MCF 10A (cell line): ENCODE measurements around the gene RGS3. TPM values are rescaled to one million over a fixed set of nuclear protein-coding genes. Genes with fewer than 3 reads are reported as not detected.

Source experiments
- BruUV-seq: library from RNA; stranded (reverse); fragments of 400-500 nt; replicated peaks from 2 replicates; lab custom pipeline; 2021; lab: Mats Ljungman, UMichigan
- CTCF ChIA-PET: fragments of 300-600 bp; sonication (Branson Sonifier 250); formaldehyde crosslinking; extraction: SDS; loops from one replicate; lab custom pipeline; 2021; ENCODE audit warnings: antibody characterized with exemption, inconsistent platforms; lab: Yijun Ruan, JAX
- POLR2A ChIA-PET: fragments of 300-600, 350-650 bp; sonication (Branson Sonifier 250); formaldehyde crosslinking; extraction: SDS; loops from one replicate; lab custom pipeline; 2020; ENCODE audit warnings: antibody characterized with exemption, inconsistent platforms; lab: Yijun Ruan, JAX
- DNase-seq: peaks from one replicate; pipeline ENCODE4 v3.0.0-alpha.2; 2018; ENCODE audit not compliant: unreplicated experiment
- H3K27ac Mint-ChIP-seq: one replicate; pipeline ENCODE4 v1.8.0; 2022; ENCODE audit warnings: mild to moderate bottlenecking, low read depth, mixed read lengths; ENCODE audit not compliant: unreplicated experiment
- H3K27me3 Mint-ChIP-seq: one replicate; pipeline ENCODE4 v1.8.0; 2022; ENCODE audit warnings: mixed read lengths; ENCODE audit not compliant: insufficient read depth, unreplicated experiment
- H3K36me3 Mint-ChIP-seq: one replicate; pipeline ENCODE4 v1.8.0; 2022; ENCODE audit warnings: mild to moderate bottlenecking, moderate library complexity, mixed read lengths; ENCODE audit not compliant: insufficient read depth, unreplicated experiment
- H3K4me1 Mint-ChIP-seq: one replicate; pipeline ENCODE4 v1.8.0; 2022; ENCODE audit warnings: mixed read lengths; ENCODE audit not compliant: insufficient read depth, unreplicated experiment
- H3K4me3 Mint-ChIP-seq: one replicate; pipeline ENCODE4 v1.8.0; 2022; ENCODE audit warnings: mild to moderate bottlenecking, moderate library complexity, mixed read lengths; ENCODE audit not compliant: unreplicated experiment
- H3K9me3 Mint-ChIP-seq: one replicate; pipeline ENCODE4 v1.8.0; 2022; ENCODE audit warnings: mixed read lengths; ENCODE audit not compliant: unreplicated experiment
- CTCF ChIP-seq: fragments of 200-600 bp; IDR thresholded peaks from one replicate; pipeline ENCODE4 v1.8.0; 2022; ENCODE audit warnings: antibody characterized with exemption, mild to moderate bottlenecking; ENCODE audit not compliant: unreplicated experiment
- intact Hi-C: fragments of 100-400 bp; cut with micrococcal nuclease; formaldehyde crosslinking; loops from 2 replicates; pipeline ENCODE4 v1.14.1; 2022
- total RNA-seq: library from RNA; stranded (reverse); gene quantifications from 2 replicates; pipeline ENCODE4 v1.2.3, GENCODE V29; 2022

The RGS3 gene
- total RNA-seq, 1 experiment from 2014 or later: 32.1 TPM

- TF ChIP-seq CTCF: no peak
- no peaks in the 10 kb centered on the region for H3K36me3 Mint-ChIP-seq
- no peaks in the 10 kb centered on the region for H3K27me3 Mint-ChIP-seq
- H3K4me3 Mint-ChIP-seq: no peak overlapping the region
- ChIA-PET POLR2A (no interaction called here), CTCF (interaction anchor here (0.8 kb wide), 1 partner anchor 17 kb away, joined by 3 read pairs; no protein-coding TSS in a partner anchor)
- H3K27ac Mint-ChIP-seq: no peak overlapping the region
- no peaks in the 10 kb centered on the region for H3K9me3 Mint-ChIP-seq
- peaks cover 4% of the 10 kb centered on the region for H3K4me1 Mint-ChIP-seq
- intact Hi-C loops: no loop called here
- BruUV-seq: no TSS peak
- no peak for DNase-seq
Observed at GRCh38 chr9:113614843-113615648, 151.5 kb downstream of the RGS3 start.

GRCh38 chr9:113616116-113616515 is 152.6 kb downstream of the RGS3 start:
- Mint-ChIP-seq H3K4me3 (no peak overlapping the region), H3K27me3 (no peaks in the 10 kb centered on the region), H3K9me3 (no peaks in the 10 kb centered on the region), H3K36me3 (no peaks in the 10 kb centered on the region), H3K27ac (no peak overlapping the region), H3K4me1 (peaks cover 4% of the 10 kb centered on the region)
- no peak for DNase-seq
- CTCF ChIA-PET: interaction anchor here (0.8 to 1.1 kb wide), 2 partner anchors 9 to 39 kb away, joined by 3 read pairs; no protein-coding TSS in a partner anchor
- POLR2A ChIA-PET: interaction anchor here (0.8 kb wide), 1 partner anchor 9 kb away, joined by 3 read pairs; no protein-coding TSS in a partner anchor
- intact Hi-C loops: no loop called here
- BruUV-seq: no TSS peak
- no peak for TF ChIP-seq CTCF

DNA sequence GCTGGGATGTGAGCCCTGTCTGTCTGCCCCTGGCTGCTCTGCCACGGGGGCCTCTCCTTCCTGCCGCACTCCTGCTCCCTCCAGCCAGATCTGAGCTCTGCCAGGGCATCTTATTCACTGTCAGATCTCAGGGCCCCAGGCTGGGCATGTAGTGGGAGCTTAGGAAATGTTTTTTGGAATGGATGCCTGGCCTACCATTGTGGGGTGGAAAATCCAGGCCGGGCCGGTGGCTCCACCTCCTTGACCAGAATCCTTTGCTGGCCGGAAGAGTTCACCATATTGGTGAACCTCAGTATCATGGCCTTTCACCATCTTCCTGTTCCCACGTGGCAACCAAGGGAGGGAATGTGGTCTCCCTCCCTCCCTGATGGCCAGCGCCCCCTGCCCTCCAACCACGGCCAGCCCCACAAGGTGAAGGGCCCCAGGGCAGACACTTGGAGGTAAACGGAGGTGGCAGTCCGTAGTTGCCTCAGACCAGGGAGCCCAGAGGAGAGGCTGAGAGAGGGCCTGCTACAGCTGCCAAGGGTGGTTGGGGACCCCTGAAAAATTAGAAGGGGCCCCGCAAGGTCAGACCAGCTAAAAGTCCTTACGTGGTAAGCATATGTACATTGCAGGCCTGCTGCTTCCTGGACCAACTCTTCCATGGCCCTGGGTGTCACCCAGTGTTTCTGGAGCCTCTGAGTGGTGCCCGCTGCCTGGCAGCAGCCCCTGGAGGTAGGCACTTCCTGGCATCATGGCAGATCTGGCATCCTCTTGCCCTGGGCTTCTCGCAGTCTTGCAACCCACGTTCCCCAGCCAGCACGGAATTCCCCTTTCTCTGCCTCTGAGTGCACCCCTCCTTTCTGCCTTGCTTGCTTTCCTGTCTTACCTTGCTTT is 153.3 kb downstream of the RGS3 start:
- no TSS peak for BruUV-seq
- ChIA-PET POLR2A (interaction anchor here (0.8 kb wide), 1 partner anchor 10 kb away, joined by 3 read pairs; no protein-coding TSS in a partner anchor), CTCF (interaction anchor here (0.8 to 1.1 kb wide), 2 partner anchors 10 to 38 kb away, joined by 3 read pairs; no protein-coding TSS in a partner anchor)
- peaks cover 4% of the 10 kb centered on the region for H3K4me1 Mint-ChIP-seq
- DNase-seq: no peak
- no peaks in the 10 kb centered on the region for H3K36me3 Mint-ChIP-seq
- no peak overlapping the region for H3K4me3 Mint-ChIP-seq
- H3K27ac Mint-ChIP-seq: no peak overlapping the region
- peaks cover 3% of the 10 kb centered on the region for H3K9me3 Mint-ChIP-seq
- H3K27me3 Mint-ChIP-seq: no peaks in the 10 kb centered on the region
- intact Hi-C loops: no loop called here
- TF ChIP-seq CTCF: no peak

GRCh38 chr9:113617550-113617949 is 154.0 kb downstream of the RGS3 start:
- Mint-ChIP-seq H3K36me3 (no peaks in the 10 kb centered on the region), H3K4me1 (peaks cover 4% of the 10 kb centered on the region), H3K27me3 (no peaks in the 10 kb centered on the region), H3K27ac (no peak overlapping the region), H3K9me3 (peaks cover 6% of the 10 kb centered on the region), H3K4me3 (no peak overlapping the region)
- intact Hi-C loops: no loop called here
- no peak for DNase-seq
- TF ChIP-seq CTCF: no peak
- ChIA-PET POLR2A (no interaction called here), CTCF (no interaction called here)
- no TSS peak for BruUV-seq
